ENCODE results near the gene MECR.
A peak's percentile ranks its signal among the peaks of the same experiment; 100 is the strongest.

The MECR gene

DNA sequence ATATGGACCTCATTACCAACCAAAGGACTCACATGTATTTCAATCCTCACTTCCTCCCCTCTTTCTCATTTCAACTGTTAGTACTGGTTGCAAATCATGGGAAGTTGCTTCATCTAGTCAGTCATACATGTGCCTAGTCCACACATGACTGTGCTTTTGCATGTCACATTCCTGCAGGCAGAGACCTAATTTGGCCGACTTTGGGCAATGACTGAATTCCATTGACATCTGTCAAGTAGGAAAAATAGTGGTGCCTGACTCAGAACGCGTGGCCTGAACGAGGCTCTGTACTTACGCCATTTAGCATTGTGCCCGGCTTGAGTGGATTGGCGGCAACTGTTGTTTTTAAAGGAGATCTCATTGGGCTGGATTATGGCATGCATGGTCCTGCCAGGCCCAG lies 23.6 kb upstream of the MECR start:
- DNase-seq, result no peak

- no peak for DNase-seq
Measured at GRCh38 chr1:29253180-29253579, 22.4 kb upstream of the MECR start.

GRCh38 chr1:29251164-29252124 lies 20.7 kb upstream of the MECR start:
- DNase-seq, result no peak

- no peak for DNase-seq
Measured at GRCh38 chr1:29249951-29250581, 19.3 kb upstream of the MECR start.

- no peak for DNase-seq
Measured at GRCh38 chr1:29249170-29249691, 18.5 kb upstream of the MECR start.

DNA sequence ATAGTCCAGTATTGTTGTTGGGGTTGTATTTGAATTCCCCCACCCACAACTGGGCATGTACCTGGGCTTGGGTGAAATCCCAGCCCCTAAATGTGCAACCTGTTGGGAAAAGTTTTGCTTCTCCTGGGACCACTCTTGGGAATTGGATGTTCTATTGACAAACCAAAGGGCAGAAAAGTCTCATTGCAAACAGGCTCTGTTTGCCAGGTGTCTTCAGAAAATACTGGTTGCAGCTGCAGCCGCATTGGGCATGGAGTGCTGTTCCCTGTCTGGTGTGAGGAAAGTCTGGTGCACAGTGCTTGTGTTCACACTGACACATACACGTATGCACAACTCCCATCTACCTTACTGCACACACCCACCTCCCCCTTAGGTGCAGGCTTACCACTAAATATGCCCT lies 17.7 kb upstream of the MECR start:
- no peak for DNase-seq

GRCh38 chr1:29247571-29248273 lies 17.0 kb upstream of the MECR start:
- DNase-seq, result no peak

GRCh38 chr1:29247044-29247443 lies 16.3 kb upstream of the MECR start:
- no peak for DNase-seq

DNA sequence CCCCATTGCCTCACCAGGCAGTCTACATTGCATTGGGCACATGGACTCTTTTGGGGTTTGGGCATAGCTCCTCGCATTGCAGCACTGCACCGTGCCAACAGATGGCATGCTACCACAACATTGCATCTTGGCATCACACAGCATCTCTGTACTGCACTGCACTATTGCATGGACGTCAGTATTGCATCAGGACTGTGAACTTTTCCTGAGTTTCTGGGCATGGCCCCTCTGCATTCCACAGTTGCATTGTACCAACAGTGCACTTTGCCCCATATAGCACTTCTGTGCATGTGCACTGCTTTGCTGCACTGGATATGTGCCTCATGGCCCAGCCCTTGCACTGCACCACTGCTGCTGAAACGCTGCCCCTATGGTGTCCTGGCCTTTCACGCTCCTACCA lies 15.1 kb upstream of the MECR start:
- no peak for DNase-seq

DNA sequence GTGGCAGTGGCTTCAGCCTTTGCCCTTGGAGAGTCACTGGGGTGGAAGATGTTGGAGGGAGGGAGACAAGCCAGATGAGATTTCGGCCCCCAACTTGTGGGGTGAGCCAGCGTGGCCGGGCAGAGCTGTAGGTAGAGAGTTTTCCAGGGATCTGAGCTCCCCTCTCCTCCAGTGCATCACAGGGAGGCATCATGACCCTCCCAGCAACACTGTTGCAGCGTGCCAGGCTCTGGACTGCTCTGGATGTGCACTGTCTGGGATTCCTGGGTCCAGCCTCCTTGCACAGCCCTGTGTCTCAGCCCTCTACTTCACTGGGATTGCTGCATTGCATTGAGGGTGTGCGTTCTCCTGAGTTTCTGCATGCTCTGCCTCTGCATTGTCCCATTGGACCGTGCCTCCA lies 14.5 kb upstream of the MECR start:
- no peak for DNase-seq

- no peak for DNase-seq
Measured at GRCh38 chr1:29243871-29244200, 13.1 kb upstream of the MECR start.

DNA sequence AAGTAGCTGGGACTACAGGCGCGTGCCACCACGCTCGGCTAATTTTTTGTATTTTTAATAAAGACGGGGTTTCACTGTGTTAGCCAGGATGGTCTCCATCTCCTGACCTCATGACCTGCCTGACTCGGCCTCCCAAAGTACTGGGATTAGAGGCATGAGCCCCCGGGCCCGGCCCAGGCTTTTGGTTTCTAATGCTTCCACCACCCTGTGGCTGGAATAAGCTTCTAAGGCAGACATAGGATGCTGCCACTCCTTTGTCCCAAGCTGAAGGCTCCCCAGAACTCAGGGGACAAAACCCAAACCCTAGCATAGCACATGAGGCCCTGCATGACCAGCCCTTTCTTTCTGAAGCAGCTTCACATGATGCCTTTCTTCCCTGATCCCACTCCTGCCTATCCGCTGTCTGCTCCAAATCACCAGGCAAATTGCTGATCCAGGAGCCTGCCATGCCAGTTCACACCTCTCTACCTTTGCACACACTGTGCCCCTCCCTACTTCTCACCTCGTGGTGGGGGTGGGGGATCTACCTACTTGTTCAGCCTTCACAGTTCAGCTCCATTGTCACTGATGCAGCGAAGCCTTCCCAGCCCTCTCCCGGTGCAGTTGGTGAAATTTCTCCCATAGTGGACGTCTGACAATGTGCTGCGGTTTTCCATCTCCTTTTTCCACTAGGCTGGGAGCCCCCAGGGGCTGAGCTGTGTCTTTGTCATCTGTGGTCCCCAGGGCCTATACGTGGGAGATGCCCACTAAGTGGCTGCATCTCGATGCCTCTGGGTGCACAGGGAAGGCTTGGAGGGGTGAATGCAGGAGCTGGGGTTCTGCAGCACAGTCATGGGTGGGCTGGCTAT lies 12.5 kb upstream of the MECR start:
- DNase-seq, result no peak

GRCh38 chr1:29240986-29241385 lies 10.3 kb upstream of the MECR start:
- DNase-seq, result no peak

DNA sequence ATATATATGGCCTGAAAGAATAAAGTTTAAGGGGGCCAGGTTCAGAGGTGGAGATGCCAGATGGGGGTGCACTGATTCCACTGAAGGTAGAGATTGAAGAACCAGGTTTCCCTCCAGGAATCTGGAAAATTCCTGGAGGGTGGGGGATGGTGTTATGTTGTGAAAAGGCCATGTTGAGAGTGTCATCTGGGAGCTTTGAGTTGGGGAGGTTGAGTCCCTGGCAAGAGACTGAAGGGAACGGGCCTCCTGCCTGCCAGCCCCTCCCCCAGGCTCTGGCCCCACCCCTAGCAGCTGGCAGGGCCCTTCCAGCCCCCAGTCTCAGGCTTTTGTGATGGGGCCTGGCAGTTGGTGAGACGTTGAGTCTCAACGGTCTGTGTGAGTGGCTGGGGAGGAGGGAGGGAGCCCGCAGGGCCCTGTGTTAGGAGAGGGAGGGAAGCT lies 9.7 kb upstream of the MECR start:
- DNase-seq, result no peak

- no peak for DNase-seq
Measured at GRCh38 chr1:29239142-29239541, 8.4 kb upstream of the MECR start.

DNA sequence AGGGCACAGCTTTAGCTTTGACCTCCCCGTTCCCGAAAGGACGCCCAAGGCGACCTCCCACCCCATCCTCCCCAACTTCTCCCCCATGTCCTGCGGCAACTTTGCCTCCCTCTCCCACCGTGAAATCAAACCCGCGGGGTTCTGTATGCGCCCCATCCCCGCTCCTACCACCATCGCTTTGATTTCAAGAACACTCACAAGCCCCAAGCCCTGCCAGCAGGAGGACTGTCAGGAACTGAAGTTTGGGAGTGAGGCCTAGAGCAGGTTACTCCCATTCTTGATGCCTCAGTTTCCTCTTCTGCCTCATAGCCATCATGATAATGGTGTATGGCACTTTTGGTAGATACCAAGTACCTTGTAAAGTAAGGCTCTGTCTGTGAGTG lies 7.9 kb upstream of the MECR start:
- no peak for DNase-seq

GRCh38 chr1:29237852-29238619 lies 7.3 kb upstream of the MECR start:
- no peak for DNase-seq

DNA sequence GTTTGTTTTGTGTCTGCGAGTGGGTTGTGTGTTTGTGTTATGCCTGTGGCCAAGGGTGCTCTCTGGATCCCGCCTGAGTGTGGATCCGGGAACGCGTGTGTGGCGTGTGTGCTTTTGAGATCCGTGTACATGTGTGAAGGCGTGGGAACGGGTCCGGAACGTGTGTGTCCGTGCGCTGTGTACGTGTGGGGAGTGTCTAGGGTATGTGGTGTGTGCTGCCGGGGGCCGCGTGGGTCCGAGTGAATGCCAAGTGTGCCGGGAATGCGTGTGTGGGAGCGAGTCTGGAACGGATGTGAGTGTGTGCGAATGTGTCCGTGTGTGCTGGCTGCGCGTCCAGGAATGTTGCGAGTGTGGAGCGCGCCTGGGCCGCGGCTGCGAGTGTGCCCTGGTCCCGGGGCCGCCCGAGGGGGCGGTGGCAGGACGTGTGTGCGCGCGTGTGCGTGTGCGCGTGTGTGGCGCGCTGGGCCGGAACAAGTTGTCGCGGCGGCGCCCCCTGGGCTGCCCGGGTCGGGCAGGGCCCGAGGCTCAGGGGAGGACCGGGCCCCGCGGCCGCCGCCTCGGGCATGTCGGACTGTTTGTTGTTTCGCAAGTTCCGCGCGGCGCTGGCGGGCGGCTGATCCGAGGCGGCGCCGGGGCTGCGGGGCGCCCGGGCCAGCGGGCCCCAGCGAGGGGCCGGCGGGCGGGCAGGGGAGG lies 6.5 kb upstream of the MECR start:
- DNase-seq, result no peak

DNA sequence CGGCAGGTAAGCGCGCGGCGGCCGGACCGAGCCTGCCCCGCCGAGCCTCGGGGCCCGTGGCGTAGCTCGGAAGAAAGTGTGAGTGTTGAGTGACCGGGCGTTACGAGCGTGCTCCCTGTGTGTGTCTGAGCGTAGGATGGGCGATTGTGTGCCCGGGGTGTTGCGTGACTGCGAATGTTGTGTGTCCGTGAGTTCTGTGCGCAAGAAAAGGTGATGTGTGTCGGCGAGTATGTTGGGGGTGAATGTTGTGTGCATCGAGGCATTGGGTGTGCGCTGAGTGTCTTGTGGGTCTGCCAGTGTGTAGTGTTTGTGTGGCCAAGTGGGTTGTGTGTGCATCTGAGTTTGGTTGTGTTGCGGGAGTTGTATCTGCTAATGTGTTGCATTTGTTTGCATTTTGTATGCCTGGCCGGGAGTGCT lies 6.0 kb upstream of the MECR start:
- no peak for DNase-seq

- DNase-seq, result peak; percentile 69
Measured at GRCh38 chr1:29235955-29236711, 5.4 kb upstream of the MECR start, which contains the start of gene PTPRU. PTPRU (plus strand) TSS chr1:29236522; CDS start chr1:29236645, 123 bp downstream.

All from activated effector memory CD4-positive, alpha-beta T cell treated with Interleukin-2 at 50 U/mL for 16 hours (primary cell).